Neutrophil (primary cell): ENCODE results near the gene HIGD1C.

Experiments used
- H3K27ac ChIP-seq: fragments of 200-600 bp; sonication (generic); 2 replicates; pipeline ENCODE4 v1.5.1; 2016; ENCODE audit warnings: mild to moderate bottlenecking, moderate library complexity
- H3K27me3 ChIP-seq: fragments of 200-600 bp; sonication (generic); 2 replicates; pipeline ENCODE4 v1.6.0; 2016; ENCODE audit warnings: mild to moderate bottlenecking
- H3K36me3 ChIP-seq: fragments of 200-600 bp; sonication (generic); 2 replicates; pipeline ENCODE4 v1.5.1; 2017
- H3K4me1 ChIP-seq, 2 experiments: fragments of 200-600 bp in 1 of 2; sonication (generic) in 1 of 2; 1 replicate in 1 of 2; 2 replicates in 1 of 2; pipeline versions ENCODE4 v1.5.1 to v1.6.1; 2013 to 2016; ENCODE audit warnings: low read depth in 1 of 2, low read length in 1 of 2, mild to moderate bottlenecking in 1 of 2, moderate library complexity in 1 of 2; ENCODE audit not compliant: control insufficient read depth in 1 of 2, insufficient read depth in 1 of 2
- H3K4me3 ChIP-seq, 2 experiments: fragments of 200-600 bp in 1 of 2; sonication (generic) in 1 of 2; 1 replicate in 1 of 2; 2 replicates in 1 of 2; pipeline ENCODE4 v1.5.1; 2013 to 2016; ENCODE audit warnings: low read depth in 1 of 2, low read length in 1 of 2, mild to moderate bottlenecking in 1 of 2, moderate library complexity in 1 of 2
- H3K9me3 ChIP-seq: fragments of 200-600 bp; sonication (generic); 2 replicates; pipeline ENCODE4 v1.5.1; 2016
- TF ChIP-seq, protein P1 (sequence below): fragments of 200-600 bp; sonication (generic); IDR thresholded peaks from 2 replicates; pipeline ENCODE4 v1.5.1; 2016; ENCODE audit warnings: antibody characterized with exemption

HIGD1C gene

GRCh38 chr12:50960130-50960529 is 7.8 kb downstream of the HIGD1C start:
- H3K4me1 ChIP-seq = peaks cover 5 to 6% of the 10 kb centered on the region in 2 experiments
- H3K27me3 ChIP-seq = no peaks in the 10 kb centered on the region
- H3K36me3 ChIP-seq = no peaks in the 10 kb centered on the region
- no peak overlapping the region for H3K27ac ChIP-seq
- H3K9me3 ChIP-seq = no peaks in the 10 kb centered on the region
- TF ChIP-seq, protein P1, sequence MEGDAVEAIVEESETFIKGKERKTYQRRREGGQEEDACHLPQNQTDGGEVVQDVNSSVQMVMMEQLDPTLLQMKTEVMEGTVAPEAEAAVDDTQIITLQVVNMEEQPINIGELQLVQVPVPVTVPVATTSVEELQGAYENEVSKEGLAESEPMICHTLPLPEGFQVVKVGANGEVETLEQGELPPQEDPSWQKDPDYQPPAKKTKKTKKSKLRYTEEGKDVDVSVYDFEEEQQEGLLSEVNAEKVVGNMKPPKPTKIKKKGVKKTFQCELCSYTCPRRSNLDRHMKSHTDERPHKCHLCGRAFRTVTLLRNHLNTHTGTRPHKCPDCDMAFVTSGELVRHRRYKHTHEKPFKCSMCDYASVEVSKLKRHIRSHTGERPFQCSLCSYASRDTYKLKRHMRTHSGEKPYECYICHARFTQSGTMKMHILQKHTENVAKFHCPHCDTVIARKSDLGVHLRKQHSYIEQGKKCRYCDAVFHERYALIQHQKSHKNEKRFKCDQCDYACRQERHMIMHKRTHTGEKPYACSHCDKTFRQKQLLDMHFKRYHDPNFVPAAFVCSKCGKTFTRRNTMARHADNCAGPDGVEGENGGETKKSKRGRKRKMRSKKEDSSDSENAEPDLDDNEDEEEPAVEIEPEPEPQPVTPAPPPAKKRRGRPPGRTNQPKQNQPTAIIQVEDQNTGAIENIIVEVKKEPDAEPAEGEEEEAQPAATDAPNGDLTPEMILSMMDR = no peak
- H3K4me3 ChIP-seq = no peak overlapping the region

GRCh38 chr12:50961708-50962107 is 9.4 kb downstream of the HIGD1C start:
- TF ChIP-seq, protein P1 = no peak
- Histone ChIP-seq H3K4me3 (no peak overlapping the region), H3K4me1 (peaks cover 5 to 6% of the 10 kb centered on the region in 2 experiments), H3K36me3 (no peaks in the 10 kb centered on the region), H3K27ac (no peak overlapping the region), H3K27me3 (no peaks in the 10 kb centered on the region), H3K9me3 (no peaks in the 10 kb centered on the region)

GRCh38 chr12:50964432-50964831 is 12.1 kb downstream of the HIGD1C start:
- Histone ChIP-seq H3K4me1 (peaks cover 5 to 6% of the 10 kb centered on the region in 2 experiments), H3K4me3 (no peak overlapping the region), H3K27me3 (no peaks in the 10 kb centered on the region), H3K27ac (no peak overlapping the region), H3K9me3 (no peaks in the 10 kb centered on the region), H3K36me3 (no peaks in the 10 kb centered on the region)
- TF ChIP-seq, protein P1 = no peak

GRCh38 chr12:50971946-50972345 is 19.6 kb downstream of the HIGD1C start:
- TF ChIP-seq, protein P1 = no peak
- H3K27ac ChIP-seq = no peak overlapping the region
- H3K4me3 ChIP-seq = no peak overlapping the region
- no peaks in the 10 kb centered on the region for H3K9me3 ChIP-seq
- no peaks in the 10 kb centered on the region for H3K27me3 ChIP-seq
- no peaks in the 10 kb centered on the region for H3K4me1 ChIP-seq
- H3K36me3 ChIP-seq = no peaks in the 10 kb centered on the region

DNA sequence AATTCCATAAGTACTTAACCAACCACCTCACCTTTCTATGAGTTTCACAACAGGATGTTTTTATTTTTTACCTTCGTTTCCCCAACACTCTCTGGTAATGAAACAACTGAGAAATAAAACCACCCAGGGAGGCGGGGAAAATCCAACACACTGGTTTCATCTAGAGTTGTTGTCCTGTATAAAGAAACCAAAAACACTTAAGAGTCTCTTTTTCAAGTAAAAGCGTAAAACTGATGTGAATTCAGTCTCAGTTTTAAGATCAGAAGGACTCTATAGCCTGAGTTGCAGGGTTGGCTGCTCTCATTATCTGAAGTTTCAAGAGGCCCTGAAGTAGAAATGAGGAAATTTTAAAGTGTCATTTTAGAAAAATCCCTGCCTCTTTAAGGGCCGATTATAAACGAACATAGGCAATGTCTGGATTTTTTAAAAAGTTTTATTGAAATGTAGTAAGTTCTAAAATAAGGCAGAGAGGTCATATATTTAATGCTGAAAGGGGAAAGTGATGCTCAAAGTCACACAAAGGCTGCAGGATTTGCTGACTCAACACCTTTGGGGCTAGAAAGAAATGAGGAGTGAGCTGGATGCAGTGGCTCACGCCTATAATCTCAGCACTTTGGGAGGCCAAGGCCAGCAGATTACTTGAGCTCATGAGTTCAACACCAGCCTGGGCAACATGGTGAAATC is 27.2 kb downstream of the HIGD1C start:
- TF ChIP-seq, protein P1 = no peak
- Histone ChIP-seq H3K36me3 (no peaks in the 10 kb centered on the region), H3K4me3 (no peak overlapping the region), H3K27ac (no peak overlapping the region), H3K4me1 (peaks cover 0 to 5% of the 10 kb centered on the region in 2 experiments), H3K9me3 (no peaks in the 10 kb centered on the region), H3K27me3 (no peaks in the 10 kb centered on the region)
